CD4-positive, alpha-beta T cell treated with Interleukin-17A for 4 hours (primary cell): ENCODE results near the gene DOCK2.
"Not testable (repeated sequence)": the region's sequence is repeated elsewhere in the genome, so short reads cannot be mapped to it uniquely, and the experiment has no call there.

Experiments
- DNase-seq: peaks from one replicate; pipeline ENCODE4 v3.0.0-alpha.2; 2020; ENCODE audit warnings: mixed read lengths

Gene DOCK2

GRCh38 chr5:169721771-169722170 is 84.7 kb downstream of the DOCK2 start:
- no peak for DNase-seq

DNA sequence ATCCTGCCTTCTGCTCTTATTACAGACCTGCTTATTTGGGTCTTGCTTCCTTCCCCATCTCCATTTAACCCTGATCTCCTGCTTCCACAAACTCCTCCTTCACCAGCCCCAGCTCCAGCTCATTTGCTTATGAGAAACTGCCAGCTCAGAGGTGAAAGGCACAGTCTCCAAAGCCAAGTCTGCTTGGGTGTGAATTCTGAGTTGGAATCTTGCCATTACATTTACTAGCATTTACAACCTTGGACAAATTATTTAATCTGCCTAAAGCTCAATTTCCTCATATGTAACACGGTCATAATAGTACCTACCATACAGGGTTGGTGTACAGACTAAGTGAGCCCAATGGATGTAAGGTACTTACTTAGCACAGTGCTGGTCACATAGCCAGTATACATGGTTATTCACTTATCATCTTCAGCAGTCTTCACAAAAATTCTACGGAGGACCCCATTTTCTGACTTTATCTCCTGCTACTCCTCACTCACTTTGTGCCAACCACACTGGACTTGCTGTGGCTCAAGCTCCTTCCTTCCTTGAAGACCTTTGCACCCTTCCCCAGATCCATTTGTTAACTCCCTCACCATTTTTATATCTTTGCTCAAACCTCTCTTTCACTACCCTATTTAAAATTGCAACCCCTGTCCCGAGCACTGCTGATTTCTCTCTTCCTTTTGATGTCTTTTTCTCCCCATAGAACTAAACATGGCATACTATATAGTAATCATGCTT is 86.2 kb downstream of the DOCK2 start:
- DNase-seq, result no peak

DNA sequence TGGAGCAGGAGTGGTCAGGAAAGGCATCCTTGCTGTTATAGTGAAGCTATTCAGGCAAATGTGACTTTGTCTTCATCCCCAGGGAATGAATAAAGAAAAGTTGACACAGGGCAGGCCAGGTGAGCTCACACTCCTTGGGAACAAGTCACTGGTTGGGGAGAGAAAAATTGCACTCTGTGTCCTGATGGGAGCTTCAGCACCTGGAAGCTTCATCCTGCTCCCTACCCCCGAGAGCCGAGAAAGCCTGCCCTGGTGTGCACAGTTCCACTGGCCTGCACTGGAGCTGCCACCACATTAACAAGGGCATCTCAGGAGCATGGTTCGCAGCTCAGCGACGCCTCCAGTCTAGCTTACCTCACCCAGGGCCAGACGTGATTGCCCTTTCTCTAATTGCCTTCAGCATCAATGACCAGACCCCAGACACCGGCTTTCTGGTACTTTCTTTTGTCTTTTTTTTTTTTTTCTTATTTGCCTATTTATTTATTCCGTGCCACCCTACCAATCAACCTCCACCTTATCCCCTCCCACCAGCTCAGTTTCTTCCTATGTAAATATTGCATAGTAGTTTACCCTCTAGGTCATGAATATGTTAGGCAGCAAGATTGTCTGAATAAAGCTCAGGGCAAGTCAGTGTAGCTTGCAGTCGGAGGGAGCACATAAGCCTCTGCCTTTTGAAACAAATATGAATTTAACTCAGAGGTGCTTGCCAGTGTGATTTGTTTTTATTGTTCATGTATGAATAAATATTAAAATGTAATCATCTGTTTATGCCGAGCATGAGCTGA is 87.4 kb downstream of the DOCK2 start:
- DNase-seq, result no peak

DNA sequence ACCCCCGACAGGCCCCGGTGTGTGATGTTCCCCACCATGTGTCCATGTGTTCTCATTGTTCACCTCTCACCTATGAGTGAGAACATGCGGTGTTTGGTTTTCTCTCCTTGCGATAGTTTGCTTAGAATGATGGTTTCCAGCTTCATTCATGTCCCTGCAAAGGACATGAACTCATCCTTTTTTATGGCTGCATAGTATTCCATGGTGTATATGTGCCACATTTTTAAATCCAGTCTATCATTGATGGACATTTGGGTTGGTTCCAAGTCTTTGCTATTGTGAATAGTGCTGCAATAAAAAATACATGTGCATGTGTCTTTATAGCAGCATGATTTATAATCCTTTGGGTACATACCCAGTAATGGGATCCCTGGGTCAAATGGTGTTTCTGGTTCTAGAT is 88.6 kb downstream of the DOCK2 start:
- DNase-seq, result not testable (repeated sequence)

- DNase-seq, result no peak
Measured at GRCh38 chr5:169728418-169728817, 91.3 kb downstream of the DOCK2 start.

GRCh38 chr5:169731221-169731620 is 94.1 kb downstream of the DOCK2 start:
- no peak for DNase-seq

DNA sequence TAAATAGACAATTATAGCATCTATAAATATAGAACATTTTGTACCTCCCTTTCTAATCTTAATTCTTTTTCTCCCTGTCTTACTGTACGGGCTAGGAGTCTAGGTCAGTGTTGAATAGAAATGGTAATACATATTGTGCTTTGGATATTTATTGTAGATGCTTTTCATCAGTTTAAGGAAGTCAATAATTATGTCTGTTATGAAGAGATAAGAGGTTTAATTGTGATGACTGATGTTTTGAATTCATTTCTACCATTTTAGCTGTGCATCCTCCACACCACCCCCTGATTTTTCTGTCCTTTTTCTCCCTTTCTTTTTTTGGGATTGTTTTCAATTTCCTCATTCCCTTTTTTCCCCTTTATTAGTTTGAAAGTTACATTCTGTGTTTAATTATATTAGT is 95.8 kb downstream of the DOCK2 start:
- no peak for DNase-seq

- no peak for DNase-seq
Measured at GRCh38 chr5:169735913-169736312, 98.8 kb downstream of the DOCK2 start.

- no peak for DNase-seq
Measured at GRCh38 chr5:169736653-169737052, 99.6 kb downstream of the DOCK2 start.

GRCh38 chr5:169740435-169740834 is 103.4 kb downstream of the DOCK2 start:
- DNase-seq, result no peak

DNA sequence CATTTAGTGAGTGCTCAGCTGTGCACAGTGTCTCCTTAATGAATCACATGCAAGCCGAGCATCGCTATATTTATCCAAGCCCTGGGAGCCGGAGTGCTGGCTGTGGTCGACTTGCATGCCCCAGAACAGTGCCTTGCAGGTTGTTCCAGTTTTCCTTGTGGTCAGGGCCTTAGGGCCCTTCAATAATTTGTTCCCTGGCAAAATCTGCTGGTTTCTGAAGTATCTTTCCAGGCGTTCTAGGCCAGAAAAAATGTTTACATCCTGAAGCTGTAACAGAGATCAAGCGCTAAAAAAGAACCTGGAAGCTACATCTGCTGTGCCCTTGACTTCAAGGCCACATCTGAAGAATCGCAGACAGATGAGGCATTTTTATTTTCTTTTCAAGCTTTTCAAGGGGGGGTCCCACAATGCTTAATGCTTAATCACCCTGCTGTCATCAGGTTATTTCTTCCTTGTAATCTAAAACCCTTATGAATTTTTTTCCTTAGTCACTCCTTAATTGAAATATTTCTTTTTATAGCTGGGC is 105.8 kb downstream of the DOCK2 start:
- no peak for DNase-seq

DNA sequence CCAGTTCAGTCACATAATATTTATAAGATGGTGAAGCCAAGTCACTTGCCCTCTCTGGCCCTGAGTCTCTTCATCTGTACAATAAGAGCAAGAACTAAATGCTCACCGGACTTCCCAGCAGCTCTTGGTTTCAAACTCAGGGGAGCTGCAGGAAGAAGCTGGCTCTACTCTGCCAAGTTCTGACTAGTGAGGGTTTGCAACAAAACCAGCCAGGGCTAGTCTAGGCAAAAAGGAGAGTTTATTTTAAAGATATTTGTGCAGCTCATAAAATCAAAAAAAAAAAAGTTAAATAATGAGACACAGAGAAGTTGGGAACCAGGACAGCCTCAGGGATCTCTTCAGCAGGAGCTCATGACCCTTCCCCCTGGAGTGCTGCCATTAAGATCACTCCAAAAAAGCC is 107.3 kb downstream of the DOCK2 start:
- no peak for DNase-seq

DNA sequence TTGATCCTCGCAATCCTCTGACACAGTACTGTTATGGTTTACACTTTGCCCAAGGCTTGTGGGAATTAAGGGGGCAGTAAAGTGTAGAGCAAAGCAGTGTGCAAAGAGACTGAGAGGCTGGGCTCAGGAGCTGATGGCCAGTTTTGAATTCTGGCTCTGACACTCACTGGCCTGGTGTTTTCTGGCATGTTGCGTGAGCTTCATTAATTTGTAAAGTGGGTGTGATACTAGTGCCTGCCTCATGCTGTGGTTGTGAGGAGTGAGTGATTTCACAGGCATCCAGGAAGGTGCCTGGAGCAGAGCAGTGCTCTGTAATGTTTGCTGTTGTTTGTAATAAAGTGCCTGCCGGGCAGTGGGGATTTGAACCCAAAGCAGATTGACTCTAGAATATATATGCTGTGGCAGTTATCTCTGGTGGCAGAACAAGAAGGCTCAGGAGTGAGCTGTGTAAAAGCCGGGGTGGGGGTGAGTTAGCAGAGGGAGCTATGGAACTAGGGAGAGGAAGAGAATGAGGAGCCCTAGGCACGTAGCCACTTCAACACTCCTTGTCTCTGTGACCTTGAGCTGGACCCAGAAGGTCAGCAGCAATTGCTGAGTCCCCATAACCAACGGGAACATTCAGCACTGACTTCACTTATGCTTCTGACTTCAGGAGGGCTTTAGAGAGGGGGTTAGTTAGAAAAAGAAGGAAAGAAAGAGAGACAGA is 108.5 kb downstream of the DOCK2 start:
- no peak for DNase-seq

GRCh38 chr5:169746147-169746694 is 109.1 kb downstream of the DOCK2 start:
- DNase-seq, result no peak

- DNase-seq, result no peak
Measured at GRCh38 chr5:169748174-169748573, 111.1 kb downstream of the DOCK2 start.

- DNase-seq, result no peak
Measured at GRCh38 chr5:169749295-169749694, 112.2 kb downstream of the DOCK2 start.

DNA sequence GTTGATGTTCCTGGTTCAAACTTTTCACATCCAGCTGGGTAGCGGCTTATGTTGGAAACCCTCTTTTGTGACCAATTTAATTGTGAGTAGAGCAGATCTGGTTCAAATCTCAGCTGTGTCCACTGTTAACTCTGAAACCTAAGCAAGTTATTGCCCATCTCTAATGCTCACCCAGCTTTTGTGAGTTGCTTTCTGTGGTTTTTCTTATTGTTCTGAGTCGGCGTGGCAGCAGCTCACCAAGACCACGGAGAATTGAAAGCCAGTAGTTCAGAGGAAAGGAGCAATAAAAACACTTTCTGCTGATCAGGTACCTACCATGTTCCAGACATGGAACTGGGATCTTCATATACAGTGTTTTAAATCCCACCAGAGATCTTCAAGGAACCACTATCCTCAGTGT is 114.4 kb downstream of the DOCK2 start:
- DNase-seq, result no peak

GRCh38 chr5:169752566-169752965 is 115.5 kb downstream of the DOCK2 start:
- not testable (repeated sequence) for DNase-seq

GRCh38 chr5:169753795-169754194 is 116.7 kb downstream of the DOCK2 start:
- DNase-seq, result no peak

- DNase-seq, result no peak
Measured at GRCh38 chr5:169754737-169755136, 117.7 kb downstream of the DOCK2 start.

DNA sequence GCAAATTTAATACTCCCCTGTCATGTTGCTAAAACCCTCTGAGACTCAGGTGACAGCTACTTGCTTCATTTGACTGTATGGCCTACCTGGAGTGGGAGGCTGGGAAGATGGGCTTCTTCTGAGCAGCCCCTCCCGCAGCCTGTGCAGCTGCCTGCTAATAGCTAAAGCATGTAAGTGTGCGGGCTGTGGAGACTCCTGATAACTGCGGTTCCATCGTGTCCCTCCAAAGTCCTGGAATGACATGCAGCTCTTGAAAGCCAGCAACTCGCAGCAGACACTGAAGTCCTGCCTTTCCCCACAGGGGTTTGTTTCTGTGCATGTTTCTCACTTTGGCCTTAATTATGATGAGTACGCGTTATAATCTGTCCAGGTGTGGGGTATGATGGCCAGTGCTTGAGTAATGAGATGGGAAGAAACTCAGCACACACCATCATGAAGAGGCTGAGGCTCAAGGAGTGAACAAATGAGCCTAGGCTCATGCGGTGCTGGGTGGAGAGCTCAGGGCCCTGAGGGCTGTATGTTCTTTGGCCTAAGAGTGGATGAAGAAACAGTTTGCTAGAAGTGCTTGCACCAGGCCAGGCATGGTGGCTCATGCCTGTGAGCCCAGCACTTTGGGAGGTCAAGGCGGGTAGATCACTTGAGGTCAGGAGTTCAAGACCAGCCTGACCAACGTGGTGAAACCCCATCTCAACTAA is 119.1 kb downstream of the DOCK2 start:
- no peak for DNase-seq

GRCh38 chr5:169757016-169757415 is 119.9 kb downstream of the DOCK2 start:
- DNase-seq, result no peak

DNA sequence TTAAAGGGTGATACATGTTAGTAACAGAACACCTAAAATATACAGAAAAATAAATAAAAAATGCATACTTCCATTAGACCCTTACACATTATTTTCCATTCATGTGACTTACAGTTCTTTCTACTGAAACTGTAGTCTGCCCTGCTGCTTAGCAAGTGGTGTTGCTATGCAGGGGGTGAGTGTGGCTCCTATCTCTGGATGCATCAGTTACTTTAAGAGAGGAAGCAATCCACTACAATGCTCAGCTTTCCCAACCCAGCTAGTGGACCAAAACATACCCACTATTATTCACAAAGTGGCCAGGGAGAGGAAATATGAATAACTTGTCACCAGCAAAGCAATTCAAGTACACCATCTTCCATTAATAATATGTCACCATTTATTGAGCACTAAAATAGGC is 121.8 kb downstream of the DOCK2 start:
- DNase-seq, result no peak
